HepG2 (cell line): Measurements from ENCODE around the gene RIPOR3. TPM values are rescaled to one million over a fixed set of nuclear protein-coding genes. Genes with fewer than 3 reads are reported as not detected.

ENCODE experiments used
- AGO2 ChIP-seq: fragments of 200-400 bp; formaldehyde crosslinking; optimal IDR thresholded peaks from 2 replicates; pipeline ENCODE3; 2017; ENCODE audit warnings: mild to moderate bottlenecking, low read depth, low read length, moderate library complexity
- DNMT3B ChIP-seq: conservative IDR thresholded peaks from 2 replicates; pipeline ENCODE4 v1.6.1; 2016; ENCODE audit warnings: missing biosample characterization, control low read depth
- FOXK2 ChIP-seq: fragments of 450-650 bp; IDR thresholded peaks from 2 replicates; pipeline ENCODE4 v1.6.1; 2016
- HINFP ChIP-seq: sonication (generic); formaldehyde crosslinking; IDR thresholded peaks from 2 replicates; pipeline ENCODE4 v1.4.0; 2020; ENCODE audit warnings: low read depth, mild to moderate bottlenecking, missing genetic modification reagents
- HNRNPUL1 ChIP-seq: fragments of 200-400 bp; formaldehyde crosslinking; IDR thresholded peaks from 2 replicates; pipeline ENCODE4 v1.6.1; 2017; ENCODE audit warnings: low read depth, mild to moderate bottlenecking, low read length, moderate library complexity
- IRF9 ChIP-seq: sonication (generic); formaldehyde crosslinking; IDR thresholded peaks from 2 replicates; pipeline ENCODE4 v1.8.0; 2022; ENCODE audit warnings: missing genetic modification reagents, mild to moderate bottlenecking, borderline replicate concordance
- MEIS2 ChIP-seq: sonication (generic); formaldehyde crosslinking; IDR thresholded peaks from 2 replicates; pipeline ENCODE4 v1.9.0; 2021; ENCODE audit warnings: mild to moderate bottlenecking, missing genetic modification reagents
- MYPOP ChIP-seq: sonication (generic); formaldehyde crosslinking; IDR thresholded peaks from 2 replicates; pipeline ENCODE4 v1.8.1; 2023; ENCODE audit warnings: mild to moderate bottlenecking, moderate library complexity, missing genetic modification reagents
- REST ChIP-seq, 2 experiments: IDR thresholded peaks; 2 replicates each; pipeline ENCODE4 v1.6.1; 2011 to 2012; ENCODE audit warnings: low read length in 2 of 2, borderline replicate concordance in 1 of 2, low read depth in 1 of 2, mild to moderate bottlenecking in 1 of 2, moderate library complexity in 1 of 2
- TERF1 ChIP-seq: sonication (generic); formaldehyde crosslinking; IDR thresholded peaks from 2 replicates; pipeline ENCODE4 v1.8.0; 2022; ENCODE audit warnings: mild to moderate bottlenecking, missing genetic modification reagents, moderate library complexity
- ZBTB37 ChIP-seq: sonication (generic); formaldehyde crosslinking; IDR thresholded peaks from 2 replicates; pipeline ENCODE4 v1.4.0; 2020; ENCODE audit warnings: mild to moderate bottlenecking, missing genetic modification reagents
- ZFAT ChIP-seq: sonication (generic); formaldehyde crosslinking; conservative IDR thresholded peaks from 2 replicates; pipeline ENCODE4 v1.8.1; 2023; ENCODE audit warnings: missing genetic modification reagents, inconsistent platforms
- ZKSCAN5 ChIP-seq: sonication (generic); formaldehyde crosslinking; IDR thresholded peaks from 2 replicates; pipeline ENCODE4 v1.5.1; 2020; ENCODE audit warnings: mild to moderate bottlenecking, missing genetic modification reagents
- ZNF33A ChIP-seq: sonication (generic); formaldehyde crosslinking; IDR thresholded peaks from 2 replicates; pipeline ENCODE4 v1.5.1; 2020; ENCODE audit warnings: missing genetic modification reagents, mild to moderate bottlenecking, moderate library complexity, borderline replicate concordance
- ZNF616 ChIP-seq: sonication (generic); formaldehyde crosslinking; IDR thresholded peaks from 2 replicates; pipeline ENCODE4 v1.5.0; 2020; ENCODE audit warnings: low read depth, mild to moderate bottlenecking, missing genetic modification reagents
- ZNF674 ChIP-seq: sonication (generic); formaldehyde crosslinking; IDR thresholded peaks from 2 replicates; pipeline ENCODE4 v1.5.0; 2020; ENCODE audit warnings: low read depth, mild to moderate bottlenecking, missing genetic modification reagents
- ZNF766 ChIP-seq: sonication (generic); formaldehyde crosslinking; IDR thresholded peaks from 2 replicates; pipeline ENCODE4 v1.5.0; 2020; ENCODE audit warnings: missing genetic modification reagents, borderline replicate concordance
- ZSCAN31 ChIP-seq: sonication (generic); formaldehyde crosslinking; IDR thresholded peaks from 2 replicates; pipeline ENCODE4 v1.5.0; 2020; ENCODE audit warnings: low read depth, mild to moderate bottlenecking, missing genetic modification reagents
- polyA plus RNA-seq, 8 experiments: library from polyadenylated mRNA; depleted of rRNA in 3 of 8; stranded (reverse) in 7 of 8; unstranded in 1 of 8; fragments of >200 nt; fragmentation: Illumina TruSeq in 4 of 8; extraction: Trizol in 4 of 8; gene quantifications; 2 replicates each; pipeline versions ENCODE4 v1.2.1 to v1.2.3, GENCODE V29; 2011 to 2016; ENCODE audit warnings: low read depth in 4 of 8, missing spikeins in 1 of 8, mixed read lengths in 1 of 8; ENCODE audit not compliant: insufficient read depth in 1 of 8
- total RNA-seq, 5 experiments: library from RNA; depleted of rRNA; stranded (reverse); fragments of >200 nt; fragmentation: Illumina TruSeq; extraction: Trizol; gene quantifications; 2 replicates each; pipeline ENCODE4 v1.2.3, GENCODE V29; 2016; ENCODE audit warnings: low read depth in 1 of 5

RIPOR3 gene
- total and polyA plus RNA-seq, 2 of the 13 experiments (the other 11 are each of a cell fraction or from before 2014, with no cell fraction given): 0.18 TPM; not detected in 1

GRCh38 chr20:50625986-50626677, 65.2 kb downstream of the RIPOR3 start (continued):
- TF ChIP-seq MYPOP (no peak), HNRNPUL1 (no peak), ZNF766 (CRISPR knock-in tag) (no peak), DNMT3B (CRISPR knock-in tag) (no peak), IRF9 (CRISPR knock-in tag) (no peak), ZSCAN31 (0 out of 2 replicates have a peak, but pooled peaks have one; percentile 24), ZNF616 (CRISPR knock-in tag) (no peak), FOXK2 (no peak), ZFAT (CRISPR knock-in tag) (no peak), MEIS2 (peak; percentile 62; the same call in 1 of the 2 replicates), ZNF674 (CRISPR knock-in tag) (no peak), TERF1 (no peak), ZBTB37 (CRISPR knock-in tag) (no peak), HINFP (CRISPR knock-in tag) (no peak), AGO2 (no peak), ZNF33A (no peak), ZKSCAN5 (CRISPR knock-in tag) (no peak), REST (IDR thresholded peaks at IDR 0.05; ENCODE audit: borderline replicate concordance in 1 of 2, low read depth in 1 of 2, low read length in 2 of 2) (no peak)
